Left lobe of liver (tissue), 2 donors: ENCODE data around the gene KLHDC9. TPM values are rescaled to one million over a fixed set of nuclear protein-coding genes. Genes with fewer than 3 reads are reported as not detected.
A peak's percentile ranks its signal among the peaks of the same experiment; 100 is the strongest.

Experiments used
- ATAC-seq: fragments of 200-7000 bp; cut with Tn5 transposase; one replicate; pipeline ENCODE4 v1.9.1; 2020; ENCODE audit warnings: mild to moderate bottlenecking, moderate library complexity
- DNase-seq: peaks from one replicate; pipeline ENCODE4 v3.0.0-alpha.2; 2020; ENCODE audit warnings: low spot score
- total RNA-seq: library from RNA; stranded (reverse); gene quantifications from one replicate; pipeline ENCODE4 v1.2.1, GENCODE V29; 2021
- donor health status: DM: no; HTN: no; CAD: no; lungs with moderate emphysema.
- donor health status: DM: no; HTN: yes; CAD: no.

The KLHDC9 gene
- total RNA-seq, 1 donor from 2014 or later, result 6.2 TPM

DNA sequence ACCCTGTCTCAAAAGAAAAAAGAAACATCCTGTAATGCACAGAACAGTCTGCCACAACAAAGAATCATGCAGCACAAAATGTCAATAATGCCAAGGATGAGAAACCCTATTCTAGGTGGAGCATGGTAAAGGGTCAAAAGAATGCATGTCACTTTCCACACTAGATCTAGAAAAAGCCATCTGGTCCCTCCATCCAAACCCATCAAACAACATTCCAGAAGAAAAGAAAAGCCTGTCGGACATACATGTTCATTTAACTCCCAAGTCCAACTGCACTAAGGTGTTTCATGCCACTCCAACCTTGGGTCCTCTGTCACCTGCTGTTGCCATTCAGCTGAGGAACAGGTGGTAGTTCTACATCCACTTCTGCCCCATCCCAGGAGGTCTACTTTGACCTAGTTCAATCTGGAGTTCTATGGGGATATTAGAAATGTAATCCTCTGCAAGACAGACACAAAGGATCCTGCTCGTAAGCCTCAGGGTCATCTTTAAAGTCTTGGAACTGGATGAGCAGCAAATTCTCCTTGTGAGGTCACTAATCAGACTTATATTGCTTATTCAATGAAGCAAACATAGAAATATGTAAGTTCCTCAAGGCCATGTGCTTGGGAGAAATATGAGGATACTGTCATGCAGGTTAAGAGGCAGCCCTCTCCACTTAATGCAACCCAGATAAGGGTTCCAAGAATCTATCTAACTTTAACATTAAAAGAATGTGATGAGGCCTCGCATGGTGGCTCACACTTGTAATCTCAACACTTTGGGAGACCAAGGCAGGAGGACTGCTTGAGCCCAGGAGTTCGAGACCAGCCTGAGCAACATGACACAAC lies 30.6 kb downstream of the KLHDC9 start:
- ATAC-seq (no peak), DNase-seq (no peak)

DNA sequence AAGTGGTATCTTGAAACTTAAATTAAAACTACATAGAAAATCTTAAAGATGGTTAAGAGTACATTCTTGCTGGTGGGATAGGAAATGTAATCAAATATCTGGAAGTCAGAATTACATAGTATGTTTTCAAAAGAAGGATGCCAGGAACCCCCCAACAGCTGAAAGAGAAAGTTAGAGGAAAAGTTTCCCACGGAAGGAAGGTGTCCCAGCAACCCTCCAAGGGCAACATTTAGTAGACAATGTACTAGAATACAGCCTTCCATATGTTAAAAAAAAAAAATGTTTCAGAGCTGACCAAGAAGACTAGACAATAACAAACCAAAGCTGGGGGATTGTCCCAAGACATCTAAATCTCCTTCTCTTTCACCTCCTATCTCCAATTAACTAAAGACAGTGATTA lies 32.1 kb downstream of the KLHDC9 start:
- no peak for ATAC-seq

DNA sequence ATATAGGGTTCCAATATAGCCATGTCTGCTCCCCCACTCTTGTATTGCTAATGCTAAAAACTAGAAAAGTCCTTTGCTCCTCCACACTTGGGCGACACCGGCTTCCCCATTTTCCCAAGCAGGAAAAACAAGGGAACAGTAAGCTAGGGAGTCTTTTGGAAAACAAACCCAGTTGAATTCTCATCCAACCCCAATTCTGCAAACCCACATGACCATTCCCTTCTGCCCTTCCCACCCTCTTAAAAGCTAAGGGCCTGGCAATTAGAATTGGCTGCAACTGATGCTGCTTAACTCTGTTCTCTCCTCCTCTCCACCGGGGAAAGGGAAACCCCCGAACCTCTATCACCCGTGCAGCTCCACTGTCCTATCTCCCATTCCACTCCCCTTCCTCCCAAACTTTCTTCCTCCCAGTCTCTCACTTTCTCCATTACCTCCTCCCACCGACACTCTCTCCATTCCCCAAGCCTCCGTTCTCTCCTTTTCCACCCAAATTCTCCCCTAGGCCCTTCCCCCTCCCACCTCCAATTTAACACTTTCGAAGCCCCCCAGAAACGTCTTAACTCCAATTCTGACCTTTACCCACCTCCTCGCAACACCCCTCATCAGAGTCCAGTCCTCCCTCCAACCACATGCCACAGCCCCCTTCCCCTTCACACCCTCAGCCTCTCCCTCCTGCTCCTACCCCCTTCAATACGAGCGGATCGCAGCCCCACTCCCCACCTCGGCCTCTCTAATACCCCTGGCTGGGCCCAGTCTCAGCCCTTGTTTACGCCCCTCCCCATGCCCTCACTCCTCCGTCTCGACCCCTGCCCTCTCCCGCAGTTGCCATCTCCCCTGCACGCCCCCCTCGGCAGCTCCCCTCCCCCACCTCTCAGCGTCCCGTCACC lies 33.6 kb downstream of the KLHDC9 start:
- DNase-seq (no peak), ATAC-seq (no peak)

More for the DNA sequence above, 32.1 kb downstream of the KLHDC9 start:
- no peak for DNase-seq

DNA sequence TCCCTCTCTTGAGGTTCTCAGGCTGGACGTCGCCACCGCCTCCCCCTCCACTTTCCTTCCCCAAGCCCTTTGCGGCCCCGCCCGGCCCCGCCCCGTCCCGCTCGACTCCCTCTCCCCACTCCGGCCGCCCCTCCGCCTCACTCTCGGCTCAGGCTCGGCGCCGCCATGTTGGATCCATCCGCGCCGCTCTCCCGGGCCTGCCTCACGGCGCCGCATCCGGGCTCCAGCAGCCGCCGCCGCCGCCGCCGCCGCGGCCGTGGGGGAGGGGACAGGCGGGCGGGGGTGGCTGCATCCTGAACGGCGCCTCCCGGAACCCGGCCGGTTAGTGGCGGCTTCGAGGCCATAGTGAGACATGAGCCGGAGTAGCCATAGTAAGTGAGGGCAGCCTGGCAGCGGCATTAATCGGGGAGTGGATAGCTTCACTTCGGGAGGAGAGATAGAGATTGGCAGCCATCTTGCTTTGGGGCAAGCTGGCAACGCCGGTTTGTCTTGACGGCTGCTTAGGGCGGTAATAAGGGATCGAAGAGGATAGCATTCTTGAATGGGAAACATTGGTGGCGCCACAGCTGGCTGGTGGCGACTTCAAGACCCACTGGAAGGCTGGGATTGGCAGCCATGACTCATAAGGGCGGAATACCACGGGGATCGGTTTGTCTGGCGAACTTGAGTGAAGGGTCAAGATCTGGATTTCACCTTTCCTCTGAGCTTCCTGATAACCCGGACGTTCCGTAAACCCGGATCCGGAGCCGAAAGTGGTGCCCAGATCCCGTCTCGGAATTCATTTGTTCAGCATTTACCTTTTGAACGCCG lies 34.5 kb downstream of the KLHDC9 start, which contains the start of gene DEDD:
DEDD (minus strand) TSS at position 258 of the 810 bp plus-strand sequence. CDS start 8,205 bp downstream, outside the sequence.
- DNase-seq, result peak; percentile 94
- ATAC-seq, result peak; percentile 92

DNA sequence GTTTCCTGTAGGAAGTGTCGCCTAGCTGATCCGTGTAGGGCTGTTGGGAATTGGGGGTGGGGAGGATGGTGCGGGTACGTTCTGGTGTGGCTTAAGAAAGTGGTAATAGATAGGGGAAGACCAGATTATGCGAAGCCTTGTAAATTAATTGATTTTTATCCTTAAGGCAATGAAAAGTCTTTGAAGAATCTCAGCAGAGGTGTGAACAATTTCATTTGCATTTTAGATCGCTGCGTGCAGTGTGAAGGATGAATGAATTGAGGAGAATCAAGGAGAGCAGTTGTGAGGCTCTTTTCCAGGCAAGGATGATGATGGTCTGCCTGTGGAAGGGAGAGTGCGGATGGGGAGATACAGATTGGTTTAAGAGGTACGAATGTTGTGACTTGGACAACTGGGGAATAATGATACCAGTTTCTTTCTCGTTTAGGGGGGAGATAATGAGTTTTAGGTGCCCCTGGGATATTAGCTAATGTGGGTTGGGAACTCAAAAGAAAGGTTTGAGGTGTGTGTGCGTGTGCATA lies 35.1 kb downstream of the KLHDC9 start:
- DNase-seq, result no peak
- ATAC-seq, result no peak

DNA sequence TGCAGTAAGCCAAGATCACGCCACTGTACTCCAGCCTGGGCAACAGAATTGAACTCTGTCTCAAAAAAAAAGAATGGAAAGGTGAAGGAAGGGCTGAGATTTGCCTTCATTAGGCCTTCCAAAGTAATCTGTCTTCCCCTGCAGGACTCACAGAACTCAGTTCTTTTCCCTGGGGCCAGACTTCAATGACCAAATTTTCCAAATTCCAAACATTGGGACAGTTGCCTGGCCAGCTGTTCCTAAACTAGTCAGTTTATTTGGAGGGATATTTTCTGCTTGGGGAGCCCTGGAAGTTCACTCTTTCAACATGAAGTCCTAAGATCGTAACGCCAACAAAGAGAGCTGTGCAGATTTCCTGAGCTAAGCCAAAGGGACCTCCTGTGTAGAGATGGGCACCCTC lies 39.7 kb downstream of the KLHDC9 start:
- ATAC-seq (no peak), DNase-seq (no peak)

DNA sequence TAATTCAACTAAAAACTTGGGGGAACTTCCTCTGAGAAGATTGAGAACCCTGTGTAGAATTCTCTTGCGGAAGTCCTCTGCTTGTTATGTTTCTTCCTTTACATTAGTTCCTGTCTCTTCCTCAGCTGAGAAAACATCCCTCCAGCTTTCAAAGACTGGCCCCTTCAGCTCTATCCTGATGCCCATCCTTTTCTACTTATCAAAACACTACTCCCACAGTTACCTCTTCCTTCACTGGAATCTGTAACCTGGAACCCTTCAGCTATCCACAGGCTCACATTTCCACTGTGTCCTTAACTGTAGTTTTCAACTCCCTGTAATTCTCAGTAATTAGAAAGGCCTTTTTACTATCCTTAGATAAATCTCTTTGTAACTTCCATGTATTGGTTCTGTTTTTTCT lies 40.3 kb downstream of the KLHDC9 start:
- ATAC-seq, result no peak
- no peak for DNase-seq

DNA sequence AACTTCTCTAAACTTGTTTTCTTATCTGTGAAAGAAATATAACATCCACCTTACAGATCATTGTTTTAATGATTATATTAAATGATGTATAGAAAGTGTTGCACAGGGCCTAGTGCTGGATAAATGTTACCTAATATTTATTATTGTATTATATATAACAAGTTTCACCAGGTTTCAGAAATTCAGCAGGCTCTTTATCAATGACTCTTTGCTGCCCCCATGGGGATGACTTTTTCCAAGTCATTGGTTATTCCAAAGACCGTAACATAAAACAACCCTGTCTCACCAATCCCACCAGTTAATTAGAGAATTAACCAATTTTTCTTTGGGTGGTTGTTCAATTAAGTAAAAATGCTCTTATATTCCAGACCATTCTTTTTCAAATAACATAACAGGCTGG lies 41.6 kb downstream of the KLHDC9 start:
- no peak for DNase-seq

DNA sequence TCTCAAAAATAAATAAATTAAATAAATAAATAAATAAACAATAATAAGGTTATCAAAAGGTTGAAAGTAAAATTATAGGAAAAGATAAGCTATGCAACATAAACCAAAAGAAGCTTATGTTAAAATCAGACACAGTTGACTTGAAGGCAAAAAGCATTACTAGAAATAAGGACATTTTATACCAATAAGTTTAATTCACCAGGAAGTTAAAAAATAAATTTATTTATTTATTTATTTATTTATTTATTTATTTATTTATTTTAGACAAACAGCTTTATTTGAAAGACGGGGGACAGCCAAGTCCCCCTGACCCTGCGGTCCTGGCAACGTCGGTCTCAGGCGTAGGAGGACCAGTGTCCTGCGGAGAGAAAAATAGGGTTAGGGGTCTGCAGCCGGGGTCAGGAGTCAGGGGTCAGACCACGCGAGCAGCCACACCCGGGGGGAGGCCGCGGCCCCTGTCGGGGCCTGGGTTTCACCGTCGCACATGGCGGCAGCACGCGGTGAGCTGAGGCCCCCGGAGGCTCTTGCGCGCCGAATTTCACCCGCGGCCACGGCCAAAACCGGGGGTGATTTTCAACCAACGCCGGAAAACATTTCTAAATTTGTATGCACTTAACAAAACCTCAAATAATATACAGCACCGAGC lies 42.7 kb downstream of the KLHDC9 start:
- DNase-seq (no peak), ATAC-seq (no peak)

More for the DNA sequence above, 41.6 kb downstream of the KLHDC9 start:
- ATAC-seq, result peak; percentile 84

DNA sequence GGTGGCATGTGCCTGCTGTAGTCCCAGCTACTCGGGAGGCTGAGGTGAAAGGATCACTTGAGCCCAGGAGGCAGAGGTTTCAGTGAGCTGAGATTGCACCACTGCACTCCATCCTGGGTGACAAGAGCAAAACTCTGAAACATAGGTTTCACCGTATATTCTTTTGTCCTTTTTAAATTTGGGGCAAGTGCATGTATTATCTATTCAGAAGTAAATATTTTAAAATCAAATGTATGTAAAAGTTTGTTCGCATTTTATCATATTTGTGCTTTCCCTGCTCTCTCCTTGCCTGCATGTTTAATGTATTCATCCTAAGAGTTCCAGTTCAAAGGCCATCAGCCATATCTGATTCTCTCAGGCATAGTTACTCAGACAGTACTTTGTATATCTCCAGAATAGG lies 47.7 kb downstream of the KLHDC9 start:
- no peak for ATAC-seq

More for the DNA sequence above, 47.7 kb downstream of the KLHDC9 start:
- no peak for DNase-seq

Other genes starting within 250 kb of the KLHDC9 start
- gene CD244, start 235.5 kb upstream of the KLHDC9 start, total RNA-seq, result 0.91 TPM
- gene ITLN1, start 213.2 kb upstream of the KLHDC9 start, total RNA-seq, result 2.4 TPM
- not detected for gene ITLN2, start 143.6 kb upstream of the KLHDC9 start, total RNA-seq
- 65.4 TPM for gene F11R, start 77.2 kb upstream of the KLHDC9 start, total RNA-seq
- gene TSTD1, start 59.4 kb upstream of the KLHDC9 start, total RNA-seq, result 30.7 TPM
- gene USF1, start 52.4 kb upstream of the KLHDC9 start, total RNA-seq, result 27.6 TPM
- 4.0 TPM for gene ARHGAP30, start 28.5 kb upstream of the KLHDC9 start, total RNA-seq
- gene NECTIN4, start 8.8 kb upstream of the KLHDC9 start, total RNA-seq, result not detected
- 22.0 TPM for gene PFDN2, start 19.7 kb downstream of the KLHDC9 start, total RNA-seq
- 70.3 TPM for gene NIT1, start 19.7 kb downstream of the KLHDC9 start, total RNA-seq
- gene DEDD, start 34.3 kb downstream of the KLHDC9 start, total RNA-seq, result 17.6 TPM
- 36.1 TPM for gene UFC1, start 55.6 kb downstream of the KLHDC9 start, total RNA-seq
- gene USP21, start 61.1 kb downstream of the KLHDC9 start, total RNA-seq, result 10.2 TPM
- gene PPOX, start 68.1 kb downstream of the KLHDC9 start, total RNA-seq, result 9.3 TPM
- gene B4GALT3, start 79.1 kb downstream of the KLHDC9 start, total RNA-seq, result 9.1 TPM
- 1.1 TPM for gene ADAMTS4, start 100.7 kb downstream of the KLHDC9 start, total RNA-seq
- gene NDUFS2, start 104.0 kb downstream of the KLHDC9 start, total RNA-seq, result 106 TPM
- gene FCER1G, start 116.9 kb downstream of the KLHDC9 start, total RNA-seq, result 13.4 TPM
- 4,148 TPM for gene APOA2, start 125.3 kb downstream of the KLHDC9 start, total RNA-seq
- 6.3 TPM for gene TOMM40L, start 127.7 kb downstream of the KLHDC9 start, total RNA-seq
- gene NR1I3, start 139.8 kb downstream of the KLHDC9 start, total RNA-seq, result 158 TPM
- 5.1 TPM for gene PCP4L1, start 160.4 kb downstream of the KLHDC9 start, total RNA-seq
- gene MPZ, start 211.6 kb downstream of the KLHDC9 start, total RNA-seq, result 2.4 TPM
- 223 TPM for gene SDHC, start 216.0 kb downstream of the KLHDC9 start, total RNA-seq